Measurements from ENCODE around the gene GPRIN3. TPM values are rescaled to one million over a fixed set of nuclear protein-coding genes. Genes with fewer than 3 reads are reported as not detected.
A peak's percentile ranks its signal among the peaks of the same experiment; 100 is the strongest.

GPRIN3 gene
- polyA plus RNA-seq (ENCODE audit: insufficient read length in 4 of 4): 1 to 10 TPM; 6.1 to 9.2 (median 6.6) TPM

DNA sequence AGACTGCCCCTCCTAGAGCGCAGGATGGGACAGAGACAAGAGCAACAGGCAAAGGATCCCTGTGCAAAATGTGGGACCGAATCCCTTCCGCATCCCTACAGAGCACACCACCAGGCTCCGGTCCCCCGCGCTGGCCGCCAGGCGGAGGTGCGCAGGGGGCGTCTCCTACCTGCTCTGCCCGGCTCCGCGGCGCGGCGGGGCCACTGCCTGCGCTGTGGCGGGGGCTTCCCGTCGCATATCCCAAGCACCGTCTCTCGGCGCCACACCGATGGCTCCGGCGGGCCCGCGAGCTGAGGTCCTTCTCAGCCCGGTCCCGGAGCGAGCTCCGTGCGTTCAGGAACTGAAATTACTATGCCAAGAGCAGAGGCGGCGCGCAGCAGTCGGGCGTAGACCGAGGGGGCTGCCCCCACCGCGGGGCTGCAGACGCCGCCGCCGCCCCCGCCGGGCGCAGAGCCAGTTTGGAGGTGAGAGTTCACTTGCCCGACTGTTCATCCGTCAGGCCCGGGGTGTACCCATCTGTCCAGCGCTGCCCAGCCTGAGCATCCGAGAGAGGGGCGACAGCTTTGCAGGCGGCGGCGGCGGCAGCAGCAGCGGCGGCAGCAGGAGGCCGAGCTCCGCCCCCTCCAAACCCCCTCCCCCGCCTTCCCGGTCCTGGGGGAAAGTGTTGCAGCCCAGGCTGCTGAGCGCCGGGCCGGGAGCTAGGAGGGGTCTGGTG lies at the start of gene GPRIN3:
TSS of gene GPRIN3 (minus strand) at position 355 of the 715 bp plus-strand sequence. CDS start 57,690 bp downstream, outside the sequence.
- peak in 1 of 4 donors; percentile 58 for DNase-seq (ENCODE audit: low read depth in 4 of 4, low spot score in 2 of 4)

DNA sequence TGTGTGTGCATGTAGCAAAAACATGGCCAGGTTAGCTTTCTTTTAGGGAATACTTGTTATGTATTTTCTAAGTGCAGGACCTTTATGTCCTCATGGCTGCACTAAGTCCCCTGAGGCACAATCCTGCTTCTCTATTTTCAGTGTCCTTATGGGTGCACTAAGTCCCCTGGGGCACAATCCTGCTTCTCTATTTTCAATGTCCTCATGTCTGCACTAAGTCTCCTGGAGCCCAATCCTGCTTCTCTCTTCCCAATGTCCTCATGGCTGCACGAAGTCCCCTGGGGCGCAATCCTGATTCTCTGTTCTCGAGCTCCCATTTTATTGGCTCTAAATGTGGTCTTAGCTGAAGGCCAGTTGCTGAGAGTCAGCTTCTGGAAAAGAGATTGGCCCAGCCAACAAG lies 49.7 kb upstream of the GPRIN3 start:
- DNase-seq (ENCODE audit: low read depth in 4 of 4, low spot score in 2 of 4): no peak

DNA sequence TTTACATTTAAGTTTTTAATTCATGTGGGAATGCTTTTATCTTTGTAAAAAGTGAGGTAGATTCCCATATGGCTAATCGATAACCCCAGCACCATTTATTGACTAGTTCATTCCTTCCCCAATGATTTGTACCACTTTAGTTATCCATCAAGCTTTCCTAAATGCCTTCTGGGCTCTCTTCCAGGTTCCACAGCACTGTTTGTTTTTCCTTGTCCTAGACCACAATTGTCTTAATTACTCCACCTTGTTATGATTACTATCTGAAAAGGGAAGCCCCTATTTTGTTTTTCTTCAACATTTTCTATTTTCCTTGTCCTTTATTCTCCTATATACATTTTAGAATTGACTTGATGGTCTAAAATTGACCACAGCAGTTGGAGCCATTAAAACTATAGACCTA lies 48.5 kb upstream of the GPRIN3 start:
- DNase-seq (ENCODE audit: low read depth in 4 of 4, low spot score in 2 of 4): no peak

DNA sequence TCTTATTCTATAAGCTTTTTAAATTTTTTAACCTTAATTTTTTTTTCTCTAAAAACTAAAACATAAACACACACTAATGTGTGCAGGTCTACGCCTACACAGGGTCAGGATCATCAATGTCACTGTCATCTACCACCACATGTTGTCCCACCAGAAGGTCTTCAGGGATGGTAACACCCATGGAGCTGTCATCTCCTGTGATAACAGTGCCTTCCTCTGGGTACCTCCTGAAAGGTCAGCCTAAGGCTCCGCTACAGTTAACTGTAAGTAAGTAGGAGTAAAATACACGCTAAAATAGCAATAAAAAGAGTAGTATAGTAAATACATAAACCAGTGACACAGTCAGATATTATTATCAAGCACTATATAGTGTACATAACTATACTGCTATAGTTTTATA lies 45.9 kb upstream of the GPRIN3 start:
- DNase-seq (ENCODE audit: low read depth in 4 of 4, low spot score in 2 of 4): no peak

DNA sequence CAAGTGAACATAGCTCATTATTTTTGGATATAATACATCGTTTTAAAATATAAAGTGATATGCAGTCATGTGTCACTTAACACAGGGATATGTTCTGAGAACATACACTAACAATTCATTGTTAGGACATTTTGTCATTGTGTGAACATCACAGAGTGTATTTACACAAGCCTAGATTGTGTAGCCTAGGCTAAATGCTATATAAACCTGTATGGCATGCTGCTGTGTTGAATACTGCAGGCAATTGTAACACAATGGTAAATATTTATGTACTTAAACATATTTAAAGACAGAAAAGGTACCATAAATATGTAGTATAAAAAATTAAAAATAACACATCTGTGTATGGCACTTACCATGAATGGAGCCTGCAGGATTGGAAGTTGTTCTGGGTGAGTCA lies 44.9 kb upstream of the GPRIN3 start:
- DNase-seq (ENCODE audit: low read depth in 4 of 4, low spot score in 2 of 4): no peak

DNA sequence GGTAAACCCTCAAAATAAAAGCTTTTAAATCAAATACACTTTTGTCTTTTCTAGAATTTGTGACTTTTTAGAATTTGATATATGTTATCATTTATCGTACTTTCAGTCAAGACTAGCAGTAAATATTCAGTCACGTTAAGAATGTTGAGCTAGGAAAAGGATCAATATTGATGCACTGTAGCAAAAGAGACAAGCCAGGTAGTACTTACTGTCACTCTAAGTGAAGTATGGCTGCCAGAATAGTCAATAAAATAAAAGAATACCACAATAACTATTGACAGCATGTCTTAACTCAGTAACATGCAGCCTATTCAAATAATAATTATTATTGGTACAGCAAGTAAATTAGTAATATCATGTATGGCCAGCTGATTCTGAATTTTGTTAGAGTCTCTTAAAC lies 43.6 kb upstream of the GPRIN3 start:
- no peak for DNase-seq (ENCODE audit: low read depth in 4 of 4, low spot score in 2 of 4)

DNA sequence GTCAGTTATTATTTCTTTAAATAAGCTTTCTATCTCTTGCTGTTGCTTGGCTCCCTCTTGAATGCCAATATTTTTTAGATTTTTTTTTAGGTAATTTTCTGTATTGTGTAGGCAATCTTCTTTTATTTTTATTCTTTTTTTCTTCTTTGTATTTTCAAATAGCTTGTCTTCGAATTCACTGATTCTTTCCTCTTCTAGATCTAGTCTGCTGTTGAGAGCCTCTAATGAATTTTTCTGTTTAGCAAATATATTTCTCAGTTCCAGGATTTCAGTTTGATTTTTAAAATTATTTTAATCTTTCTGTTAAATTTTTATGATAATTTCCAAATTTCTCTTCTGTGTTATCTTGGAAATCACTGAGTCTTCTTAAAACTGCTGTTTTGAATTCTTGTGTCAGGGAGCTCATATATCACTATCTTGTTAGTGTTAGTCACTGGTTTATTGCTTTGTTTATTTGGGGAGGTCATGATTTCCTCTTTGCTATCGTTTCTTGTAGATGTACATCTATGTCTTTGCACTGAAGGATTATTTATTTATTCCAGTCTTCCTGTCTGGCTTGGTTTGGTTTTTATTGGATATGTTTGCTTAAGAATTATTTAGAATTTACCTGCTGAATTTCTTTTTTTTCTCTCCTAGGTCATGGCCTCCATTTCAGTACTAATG lies 39.9 kb upstream of the GPRIN3 start:
- DNase-seq (ENCODE audit: low read depth in 4 of 4, low spot score in 2 of 4): no peak

DNA sequence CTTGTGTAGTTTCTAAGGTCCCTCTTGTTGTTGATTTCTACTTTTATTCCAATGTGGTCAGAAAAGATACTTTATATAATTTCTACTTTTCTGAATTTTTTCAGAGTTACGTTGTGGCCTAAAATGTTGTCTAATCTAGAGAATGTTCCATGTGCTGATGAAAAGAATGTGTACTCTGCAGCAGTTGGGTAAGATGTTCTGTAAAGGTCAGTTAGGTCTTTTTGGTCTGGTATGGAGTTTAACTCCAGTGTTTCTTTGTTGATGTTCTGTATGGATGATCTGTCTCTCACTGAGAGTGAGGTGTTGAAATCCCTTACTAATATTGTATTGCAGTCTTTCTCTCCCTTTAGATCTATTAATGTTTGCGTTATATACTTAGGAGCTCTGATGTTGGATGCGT lies 37.0 kb upstream of the GPRIN3 start:
- DNase-seq (ENCODE audit: low read depth in 4 of 4, low spot score in 2 of 4): no peak

DNA sequence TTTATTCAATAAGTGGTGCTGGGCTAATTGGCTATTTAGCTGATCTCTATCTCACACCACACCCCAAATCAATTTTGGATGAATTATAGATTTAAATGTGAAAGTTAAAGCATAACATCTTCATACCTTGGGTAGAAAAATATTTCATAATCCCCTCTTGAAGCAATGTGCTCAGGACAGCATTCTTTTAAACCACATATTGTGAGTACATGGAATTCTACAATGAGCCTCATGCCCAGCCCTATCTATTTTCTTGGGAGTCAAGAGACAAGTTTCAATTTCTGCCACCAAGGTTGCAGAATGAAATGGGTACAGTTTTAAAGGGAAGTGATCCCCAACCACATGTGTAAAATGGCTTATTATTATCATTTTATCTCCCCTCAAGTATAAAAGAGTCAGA lies 30.6 kb upstream of the GPRIN3 start:
- no peak for DNase-seq (ENCODE audit: low read depth in 4 of 4, low spot score in 2 of 4)

DNA sequence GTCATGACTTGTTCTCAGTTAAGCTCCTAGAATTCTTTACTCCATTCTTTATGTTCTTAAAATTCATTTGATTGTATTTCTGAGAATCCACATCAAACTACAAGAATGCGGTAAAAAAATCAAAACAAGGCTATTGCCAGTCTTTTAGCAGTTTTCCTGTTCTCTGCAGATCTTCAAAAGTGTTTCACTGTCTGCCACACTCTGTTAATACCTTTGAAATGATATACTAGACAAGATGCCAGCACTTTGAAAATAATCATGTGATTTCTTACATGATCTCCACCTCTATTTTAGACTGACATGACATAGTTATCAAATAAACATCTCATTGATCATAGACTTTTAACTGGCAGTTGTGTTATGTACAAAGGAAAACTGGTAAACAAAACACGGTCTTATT lies 30.1 kb upstream of the GPRIN3 start:
- no peak for DNase-seq (ENCODE audit: low read depth in 4 of 4, low spot score in 2 of 4)

DNA sequence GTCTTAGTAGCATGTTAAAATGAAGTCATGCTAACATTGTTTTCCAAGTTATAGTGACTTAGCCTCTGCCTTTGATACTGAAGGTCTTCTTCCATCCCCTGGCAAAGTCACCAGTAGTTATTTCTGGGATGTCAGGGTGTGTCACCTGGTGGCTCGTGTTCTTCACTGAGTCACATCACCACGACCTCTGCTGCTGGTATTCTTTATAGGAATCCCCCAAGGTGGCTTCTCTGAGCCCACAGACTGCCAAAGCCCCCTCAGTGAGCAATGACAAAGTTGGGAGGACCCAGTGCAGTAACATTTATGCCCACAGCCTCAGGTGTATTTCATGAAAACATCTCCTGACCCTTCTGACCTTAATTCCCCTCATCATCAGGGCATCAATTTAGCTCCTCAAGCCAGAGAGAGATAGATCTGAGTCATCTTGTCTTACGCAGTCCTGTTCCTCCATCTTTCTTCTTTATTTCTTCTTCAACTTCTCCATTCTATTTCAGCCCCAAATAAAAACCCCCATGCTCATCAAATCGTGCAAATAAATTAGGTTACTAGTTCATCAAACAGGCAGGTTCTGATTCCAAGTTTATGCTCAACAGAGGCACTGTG lies 29.3 kb upstream of the GPRIN3 start:
- DNase-seq (ENCODE audit: low read depth in 4 of 4, low spot score in 2 of 4): no peak

DNA sequence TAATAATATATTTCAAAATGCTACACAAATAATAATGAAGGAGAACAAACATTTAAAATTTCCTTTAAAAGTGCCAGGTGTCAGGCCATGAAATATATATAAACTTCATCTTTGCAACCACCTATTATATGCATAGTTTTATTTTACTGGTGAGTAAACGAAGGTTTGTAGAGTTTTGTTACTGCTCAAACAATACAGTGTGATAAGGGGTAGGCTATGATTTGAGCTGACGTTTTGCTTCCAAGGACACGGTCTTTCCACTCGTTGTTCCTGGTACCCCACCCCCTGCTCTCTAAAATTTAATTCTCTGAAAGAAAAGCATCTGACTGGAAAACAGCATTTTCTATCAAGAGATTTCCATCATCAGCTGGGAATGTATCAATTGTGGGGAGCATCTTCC lies 27.2 kb upstream of the GPRIN3 start:
- no peak for DNase-seq (ENCODE audit: low read depth in 4 of 4, low spot score in 2 of 4)

DNA sequence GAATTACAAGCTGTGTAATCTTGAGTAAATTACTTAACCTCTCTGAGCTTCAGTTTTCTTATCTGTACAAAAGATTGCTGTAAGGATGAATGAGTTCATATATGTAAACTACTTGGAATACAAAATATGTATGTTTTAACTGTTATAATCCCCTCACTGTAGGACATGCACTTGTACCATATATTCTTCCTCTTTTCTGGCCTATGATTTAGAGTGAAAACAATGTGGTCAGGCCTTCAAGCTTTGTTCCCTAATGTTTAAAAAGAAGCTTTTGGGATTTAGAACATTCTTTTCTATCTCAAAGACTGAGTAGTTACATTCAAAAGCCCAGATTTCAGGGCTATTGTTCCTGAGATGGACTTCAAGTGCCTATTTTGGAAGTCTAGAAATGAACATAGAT lies 26.7 kb upstream of the GPRIN3 start:
- DNase-seq (ENCODE audit: low read depth in 4 of 4, low spot score in 2 of 4): no peak

DNA sequence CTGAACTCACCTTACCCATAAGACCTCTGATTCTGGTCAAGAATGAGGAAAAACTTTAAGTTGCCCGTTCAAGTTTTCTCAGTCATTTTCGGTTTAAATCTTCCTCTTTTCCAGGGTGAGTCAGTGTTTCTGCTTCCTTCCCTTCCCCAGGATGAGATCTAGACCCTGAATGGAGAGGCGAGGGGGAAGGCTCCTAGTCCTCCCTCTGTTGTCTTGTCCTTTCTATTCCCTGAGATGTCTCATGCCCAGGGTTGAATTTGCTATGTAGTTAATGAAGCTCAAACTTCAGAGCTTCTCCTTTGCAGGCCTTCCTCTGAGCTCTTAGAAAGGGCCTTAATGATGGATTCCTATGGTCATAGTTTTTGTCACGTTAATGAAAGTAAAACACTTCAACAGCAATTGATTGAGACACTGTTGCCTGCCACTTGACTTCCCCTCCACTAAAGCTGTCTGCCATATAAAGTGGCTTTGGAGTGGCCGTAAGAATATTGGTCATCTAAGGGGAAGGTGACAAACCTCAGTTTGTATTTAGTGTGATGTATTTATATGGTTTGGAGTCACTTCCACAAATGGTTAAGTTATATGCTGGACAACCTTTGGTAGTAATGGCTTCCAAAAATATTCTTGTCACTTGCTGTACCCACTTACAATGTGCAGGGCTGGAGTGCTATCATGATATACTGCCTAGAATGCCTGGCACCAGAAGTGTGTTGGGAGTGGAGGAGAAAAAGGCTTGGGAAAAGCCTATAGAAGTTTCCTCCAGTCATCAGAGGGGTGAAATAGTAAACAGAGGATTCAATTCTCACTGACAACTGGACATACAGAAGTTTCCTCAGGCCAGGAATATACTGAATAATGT lies 24.3 kb upstream of the GPRIN3 start:
- no peak for DNase-seq (ENCODE audit: low read depth in 4 of 4, low spot score in 2 of 4)

DNA sequence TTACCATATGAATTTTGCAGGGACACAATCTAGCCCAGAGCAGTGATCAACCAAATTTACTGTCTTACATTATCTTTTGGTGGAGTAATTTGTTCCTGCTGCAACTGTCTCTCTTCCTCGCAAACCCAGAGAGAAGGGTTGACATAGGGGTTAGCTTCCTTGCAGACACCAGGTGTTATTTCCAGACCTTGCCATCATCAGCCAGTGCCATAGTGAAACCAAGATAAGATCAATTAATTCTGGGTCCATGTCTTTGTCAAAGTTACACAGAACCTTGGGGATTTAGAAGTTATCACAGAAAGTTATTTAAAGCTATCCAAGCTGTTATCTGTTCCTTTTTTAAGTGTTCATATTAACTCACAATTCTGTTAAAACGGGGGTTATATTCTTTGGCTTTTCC lies 23.6 kb upstream of the GPRIN3 start:
- DNase-seq (ENCODE audit: low read depth in 4 of 4, low spot score in 2 of 4): no peak

DNA sequence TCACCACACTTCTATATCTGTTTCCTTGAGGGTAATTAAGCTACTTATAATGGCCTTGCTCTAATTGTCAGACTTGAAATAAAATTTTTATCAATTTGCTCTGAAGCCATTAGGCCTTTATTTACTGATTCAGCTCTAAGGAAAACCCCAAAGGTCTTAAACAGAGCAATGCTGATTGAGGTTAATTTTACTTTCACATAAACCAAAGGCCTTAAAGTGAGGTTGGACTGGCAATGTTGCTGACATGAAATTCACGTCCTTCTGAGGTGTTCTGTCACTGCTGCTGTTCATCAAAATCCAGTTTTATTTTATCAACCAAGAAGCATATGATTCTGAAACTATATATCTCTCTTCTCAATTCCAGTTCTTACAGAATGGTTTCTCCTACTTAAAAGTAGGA lies 21.7 kb upstream of the GPRIN3 start:
- DNase-seq (ENCODE audit: low read depth in 4 of 4, low spot score in 2 of 4): no peak

DNA sequence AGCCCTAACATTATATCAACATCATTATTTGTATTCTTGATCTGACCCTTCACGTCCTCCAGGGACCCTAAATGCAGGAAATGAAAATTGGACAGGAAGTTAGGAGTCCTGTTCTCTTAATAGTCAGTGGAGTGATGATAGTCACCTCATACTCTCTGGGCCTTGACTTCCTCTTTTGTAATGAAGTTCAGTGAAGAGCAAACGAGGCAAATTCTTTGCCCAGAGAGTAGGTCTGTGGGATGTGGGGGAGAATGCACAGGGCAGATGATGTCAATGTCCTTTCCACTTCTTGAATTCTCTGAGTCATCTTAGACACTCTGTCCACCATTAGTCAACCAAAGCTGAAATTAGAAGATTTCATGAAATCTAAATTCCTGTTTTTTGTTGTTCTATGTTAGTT lies 17.1 kb upstream of the GPRIN3 start:
- DNase-seq (ENCODE audit: low read depth in 4 of 4, low spot score in 2 of 4): no peak

DNA sequence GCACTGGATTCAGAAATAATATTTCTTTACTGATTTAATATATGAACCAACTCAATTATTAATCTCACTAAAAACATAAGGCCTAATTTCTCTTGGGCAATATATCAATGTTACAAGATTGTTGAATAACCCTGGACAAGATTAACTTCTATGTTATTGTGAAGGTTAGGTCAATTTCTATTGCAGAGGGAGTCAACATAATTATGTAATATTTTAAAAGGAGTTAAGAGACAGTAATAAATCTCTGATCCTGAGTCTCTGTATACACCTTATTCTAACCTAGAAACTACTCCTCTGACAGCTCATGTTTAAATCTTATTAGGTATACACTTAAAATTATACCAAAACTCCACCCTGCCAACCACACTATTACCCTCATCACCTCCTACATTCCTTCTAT lies 15.1 kb upstream of the GPRIN3 start:
- no peak for DNase-seq (ENCODE audit: low read depth in 4 of 4, low spot score in 2 of 4)

DNA sequence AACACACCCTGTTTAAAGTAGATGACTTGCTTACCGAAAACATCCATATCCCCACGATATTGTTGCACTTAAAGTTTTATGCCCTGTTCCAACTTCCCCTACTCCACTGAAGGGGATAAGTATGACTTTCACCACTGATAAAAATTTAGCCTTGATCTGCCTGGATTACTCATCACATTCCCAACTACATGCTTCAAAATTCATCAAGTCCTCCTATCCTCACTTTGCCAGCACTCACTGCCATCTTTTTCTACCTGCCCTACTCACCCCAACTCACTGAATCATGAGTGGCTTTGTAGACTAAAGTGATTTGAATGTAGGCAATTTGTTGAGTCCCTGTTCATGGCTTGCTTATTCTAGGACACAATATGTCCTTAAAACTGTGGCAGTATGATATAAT lies 12.2 kb upstream of the GPRIN3 start:
- DNase-seq (ENCODE audit: low read depth in 4 of 4, low spot score in 2 of 4): no peak

DNA sequence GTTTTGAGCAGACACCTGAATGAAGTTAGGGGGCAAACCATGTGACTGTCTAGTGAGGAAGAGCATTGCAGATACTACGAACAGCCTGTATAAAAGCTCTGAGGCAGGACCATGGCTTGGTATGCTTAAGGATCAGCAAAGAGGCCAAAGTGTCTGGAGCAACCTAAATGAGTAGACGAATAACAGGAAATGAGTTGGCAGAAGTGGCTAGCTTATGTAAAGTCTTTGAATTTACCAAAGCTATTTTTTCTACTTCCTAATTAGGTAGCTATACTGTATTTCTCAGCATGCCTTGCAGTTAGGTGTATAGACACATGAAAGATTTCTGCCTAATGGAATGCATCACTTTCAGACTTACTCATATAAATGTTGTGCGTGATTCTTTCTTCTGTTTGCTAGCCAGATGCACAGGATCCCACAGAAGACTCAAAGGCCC lies 9.3 kb upstream of the GPRIN3 start:
- DNase-seq (ENCODE audit: low read depth in 4 of 4, low spot score in 2 of 4): no peak

DNA sequence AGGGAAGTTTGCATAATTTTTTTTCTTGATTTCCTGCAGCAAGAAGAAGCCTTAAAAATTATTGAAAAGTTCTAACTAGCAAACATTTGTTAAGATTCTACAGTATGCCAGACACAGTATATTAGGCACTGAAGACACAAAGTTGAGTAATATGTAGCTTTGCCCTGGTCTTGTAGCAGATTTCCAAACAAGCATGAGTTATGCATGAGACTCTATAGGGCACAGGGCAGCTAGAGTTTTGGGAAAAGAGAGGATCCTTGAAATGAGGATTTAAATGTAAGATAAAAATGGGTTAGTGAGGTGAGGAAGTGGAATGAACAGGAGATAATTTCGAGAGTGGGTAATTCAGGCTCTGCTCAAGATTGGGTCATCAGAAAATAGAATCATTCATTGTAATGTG lies 8.6 kb upstream of the GPRIN3 start:
- no peak for DNase-seq (ENCODE audit: low read depth in 4 of 4, low spot score in 2 of 4)

Data from left renal cortex interstitium (tissue), 4 donors.